IMR-90 (cell line): ENCODE measurements around the gene NKAP. TPM values are rescaled to one million over a fixed set of nuclear protein-coding genes. Genes with fewer than 3 reads are reported as not detected.

Experiments
- ATAC-seq: fragments of 200-7000 bp; cut with Tn5 transposase; 2 replicates; pipeline ENCODE4 v1.9.1; 2020; ENCODE audit warnings: low read depth, mild to moderate bottlenecking, moderate library complexity
- BruUV-seq: library from RNA; stranded (reverse); fragments of 400-500 nt; replicated peaks from 2 replicates; lab custom pipeline; 2021; lab: Mats Ljungman, UMichigan
- CTCF ChIA-PET: fragments of 300-600 bp; formaldehyde crosslinking; extraction: SDS; loops from one replicate; lab custom pipeline; 2021; ENCODE audit warnings: antibody characterized with exemption; lab: Yijun Ruan, JAX
- POLR2A ChIA-PET: fragments of 300-600 bp; sonication (Branson Sonifier 250); formaldehyde crosslinking; loops from one replicate; lab custom pipeline; 2022; ENCODE audit warnings: antibody characterized with exemption; ENCODE audit not compliant: unreplicated experiment; lab: Charles Lee
- DNase-seq: peaks from one replicate; pipeline ENCODE4 v3.0.0; 2013
- H2AFZ ChIP-seq: replicated peaks from 2 replicates; pipeline ENCODE3; 2013; ENCODE audit warnings: low read length, mild to moderate bottlenecking; ENCODE audit not compliant: poor library complexity
- H2AK5ac ChIP-seq: 2 replicates; pipeline ENCODE4 v1.6.1; 2013; ENCODE audit warnings: low read depth, low read length, inconsistent platforms
- H2AK9ac ChIP-seq: replicated peaks from 2 replicates; pipeline ENCODE3; 2013; ENCODE audit warnings: mild to moderate bottlenecking, low read depth, low read length, moderate library complexity; ENCODE audit not compliant: poor library complexity
- H2BK120ac ChIP-seq: 2 replicates; pipeline ENCODE4 v1.6.1; 2013; ENCODE audit warnings: low read depth, low read length, inconsistent platforms
- H2BK15ac ChIP-seq: 3 replicates; pipeline ENCODE4 v1.6.1; 2013; ENCODE audit warnings: low read depth, low read length, inconsistent platforms
- H2BK20ac ChIP-seq: 2 replicates; pipeline ENCODE4 v1.6.1; 2013; ENCODE audit warnings: low read depth, mild to moderate bottlenecking, inconsistent platforms, low read length, moderate library complexity
- H2BK5ac ChIP-seq: 2 replicates; pipeline ENCODE4 v1.6.1; 2013; ENCODE audit warnings: mild to moderate bottlenecking, low read depth, low read length, inconsistent platforms; ENCODE audit not compliant: poor library complexity, severe bottlenecking
- H3K14ac ChIP-seq: replicated peaks from 2 replicates; pipeline ENCODE4 v1.6.1; 2013; ENCODE audit warnings: low read depth, low read length, inconsistent platforms
- H3K18ac ChIP-seq: 2 replicates; pipeline ENCODE4 v1.6.1; 2013; ENCODE audit warnings: low read depth, low read length, control low read depth
- H3K23ac ChIP-seq: 2 replicates; pipeline ENCODE4 v1.6.1; 2013; ENCODE audit warnings: low read depth, low read length, inconsistent platforms
- H3K27ac ChIP-seq: 2 replicates; pipeline ENCODE4 v1.5.1; 2013; ENCODE audit warnings: mild to moderate bottlenecking, control low read depth, low read length; ENCODE audit not compliant: insufficient read depth
- H3K27me3 ChIP-seq: 2 replicates; pipeline ENCODE4 v1.6.1; 2013; ENCODE audit warnings: low read length; ENCODE audit not compliant: control insufficient read depth, insufficient read depth
- H3K36me3 ChIP-seq: 2 replicates; pipeline ENCODE4 v1.6.1; 2013; ENCODE audit warnings: low read length, mixed read lengths; ENCODE audit not compliant: control insufficient read depth, insufficient read depth
- H3K4ac ChIP-seq: 2 replicates; pipeline ENCODE4 v1.6.1; 2013; ENCODE audit warnings: low read depth, low read length, inconsistent platforms
- H3K4me1 ChIP-seq: 2 replicates; pipeline ENCODE4 v1.6.1; 2013; ENCODE audit warnings: low read length, mixed read lengths; ENCODE audit not compliant: control insufficient read depth, insufficient read depth
- H3K4me2 ChIP-seq: 2 replicates; pipeline ENCODE4 v1.6.1; 2013; ENCODE audit warnings: low read depth, mild to moderate bottlenecking, control low read depth, low read length, moderate library complexity
- H3K4me3 ChIP-seq: 2 replicates; pipeline ENCODE4 v1.5.1; 2013; ENCODE audit warnings: low read depth, mild to moderate bottlenecking, control low read depth, low read length, moderate library complexity; ENCODE audit not compliant: insufficient read depth
- H3K56ac ChIP-seq: 2 replicates; pipeline ENCODE4 v1.6.1; 2013; ENCODE audit warnings: low read length, inconsistent platforms; ENCODE audit not compliant: insufficient read depth; ENCODE audit errors: extremely low read depth
- H3K79me1 ChIP-seq, 2 experiments: 2 replicates each; pipeline ENCODE4 v1.6.1; 2013; ENCODE audit warnings: low read length in 2 of 2, inconsistent platforms in 1 of 2, low read depth in 1 of 2
- H3K9ac ChIP-seq: 2 replicates; pipeline ENCODE4 v1.6.1; 2013; ENCODE audit warnings: low read depth, low read length, control low read depth
- H3K9me1 ChIP-seq: 2 replicates; pipeline ENCODE4 v1.6.1; 2013; ENCODE audit warnings: low read length, inconsistent platforms; ENCODE audit not compliant: insufficient read depth
- H3K9me3 ChIP-seq: 2 replicates; pipeline ENCODE4 v1.6.1; 2013; ENCODE audit warnings: low read length; ENCODE audit not compliant: control insufficient read depth, insufficient read depth
- H4K20me1 ChIP-seq: 2 replicates; pipeline ENCODE4 v1.6.1; 2013; ENCODE audit warnings: low read length, inconsistent platforms; ENCODE audit not compliant: insufficient read depth
- H4K5ac ChIP-seq: 2 replicates; pipeline ENCODE4 v1.6.1; 2013; ENCODE audit warnings: mild to moderate bottlenecking, low read depth, low read length, control low read depth
- H4K8ac ChIP-seq, 2 experiments: 2 replicates each; pipeline ENCODE4 v1.6.1; 2013; ENCODE audit warnings: low read depth in 2 of 2, low read length in 2 of 2, control low read depth in 1 of 2, inconsistent platforms in 1 of 2
- H4K91ac ChIP-seq: 2 replicates; pipeline ENCODE4 v1.6.1; 2013; ENCODE audit warnings: low read depth, low read length, inconsistent platforms; ENCODE audit not compliant: insufficient read depth
- CEBPB ChIP-seq: IDR thresholded peaks from 2 replicates; pipeline ENCODE4 v1.6.1; 2012; ENCODE audit warnings: low read depth, low read length, improper control_type of control experiment
- MAZ ChIP-seq: IDR thresholded peaks from 2 replicates; pipeline ENCODE4 v1.6.1; 2012; ENCODE audit warnings: low read depth, mild to moderate bottlenecking, low read length, improper control_type of control experiment, moderate library complexity, borderline replicate concordance
- MXI1 ChIP-seq: IDR thresholded peaks from 2 replicates; pipeline ENCODE4 v1.6.1; 2012; ENCODE audit warnings: low read depth, mild to moderate bottlenecking, low read length, moderate library complexity, borderline replicate concordance
- NFE2L2 ChIP-seq: fragments of 150-350 bp; IDR thresholded peaks from 2 replicates; pipeline ENCODE4 v1.6.1; 2016; ENCODE audit warnings: low read depth, mild to moderate bottlenecking, low read length
- POLR2A ChIP-seq: IDR thresholded peaks from 2 replicates; pipeline ENCODE4 v1.6.1; 2012; ENCODE audit warnings: mild to moderate bottlenecking, low read depth, low read length
- RCOR1 ChIP-seq: IDR thresholded peaks from 2 replicates; pipeline ENCODE4 v1.6.1; 2012; ENCODE audit warnings: mild to moderate bottlenecking, low read length, improper control_type of control experiment; ENCODE audit not compliant: insufficient replicate concordance
- RFX5 ChIP-seq: IDR thresholded peaks from 2 replicates; pipeline ENCODE4 v1.8.0; 2012; ENCODE audit warnings: low read depth, mild to moderate bottlenecking, low read length, moderate library complexity
- SMC3 ChIP-seq: fragments of 150-350 bp; IDR thresholded peaks from 2 replicates; pipeline ENCODE4 v1.6.1; 2016; ENCODE audit warnings: low read depth, mild to moderate bottlenecking, antibody characterized with exemption, low read length, moderate library complexity
- WGBS, 2 experiments: methylation state at CpG; one replicate each; pipeline versions ENCODE4 v1.1.5 to v1.1.7; 2013; ENCODE audit warnings: missing lambda C conversion rate in 2 of 2; ENCODE audit not compliant: insufficient read length in 1 of 2; ENCODE audit errors: extremely low coverage in 2 of 2; 5-methylcytosine and 5-hydroxymethylcytosine counted together
- dilution Hi-C: fragments of 300-500 bp; cut with HindIII; formaldehyde crosslinking; loops from one replicate; pipeline ENCODE4 v1.14.3; 2018; ENCODE audit warnings: low sequenced_read_pairs; ENCODE audit not compliant: unreplicated experiment
- in situ Hi-C: fragments of 300-500 bp; cut with MboI; formaldehyde crosslinking; loops from 3 replicates; pipeline ENCODE4 v1.14.3; 2019; ENCODE audit warnings: low sequenced_read_pairs, inconsistent platforms, mixed read lengths
- intact Hi-C: fragments of 100-400 bp; cut with micrococcal nuclease; formaldehyde crosslinking; loops from 2 replicates; pipeline ENCODE4 v1.10.0; 2022
- polyA plus RNA-seq, 3 experiments: library from polyadenylated mRNA; depleted of rRNA; stranded (reverse); fragments of >200 nt; gene quantifications; 2 replicates each; pipeline ENCODE4 v1.2.3, GENCODE V29; 2012; ENCODE audit warnings: low replicate concordance in 1 of 3
- total RNA-seq: library from RNA; depleted of rRNA; stranded (reverse); fragments of >200 nt; gene quantifications from 2 replicates; pipeline ENCODE4 v1.2.3, GENCODE V29; 2012
- TF ChIP-seq, protein P1 (sequence below): conservative IDR thresholded peaks from 2 replicates; pipeline ENCODE4 v1.5.1; 2012; ENCODE audit warnings: mild to moderate bottlenecking, low read depth, low read length, improper control_type of control experiment

The NKAP gene
- total and polyA plus RNA-seq, 2 of the 4 experiments (the other 2 are of a cell fraction): 1.3 to 2.7 TPM

DNA sequence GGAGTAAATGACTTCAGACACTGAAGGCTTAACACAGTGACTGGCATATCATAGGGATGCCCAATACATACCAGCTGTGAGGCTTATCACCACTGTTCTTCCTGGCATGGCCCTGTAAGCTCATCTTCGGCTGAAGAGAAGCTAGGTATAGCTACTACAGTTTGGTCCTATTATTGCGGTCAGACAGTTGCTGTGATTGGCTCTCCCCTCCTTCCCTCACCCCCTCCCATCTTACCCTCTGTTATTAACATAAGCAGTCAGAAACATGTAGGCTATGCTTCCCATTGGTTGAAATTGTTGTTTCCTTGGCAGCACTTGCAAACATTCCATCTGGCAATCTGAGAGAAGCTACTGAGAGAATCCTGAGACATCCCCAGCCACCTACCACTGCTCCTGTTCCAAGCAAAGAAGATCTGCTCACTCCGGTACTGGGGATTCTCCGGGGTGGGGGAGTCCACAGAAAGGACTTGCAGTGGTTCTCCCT, 47.7 kb downstream of the NKAP start, which contains the start of gene AKAP14:
AKAP14 (plus strand) TSS at position 51 of the 484 bp plus-strand sequence. CDS start 7,331 bp downstream, outside the sequence.
- Histone ChIP-seq H3K27me3 (no peaks in the 10 kb centered on the region), H2AK9ac (no peak within 1 kb of the TSS), H3K36me3 (no peaks in the 10 kb centered on the region), H3K4ac (no peak within 1 kb of the TSS), H3K23ac (no peak within 1 kb of the TSS), H4K5ac (no peak within 1 kb of the TSS), H3K4me1 (no peaks in the 10 kb centered on the region), H3K9ac (no peak within 1 kb of the TSS), H4K8ac (no peak within 1 kb of the TSS), H2BK15ac (no peak within 1 kb of the TSS), H3K79me1 (no peaks in the 10 kb centered on the region), H3K4me3 (no peak within 1 kb of the TSS), H3K27ac (no peak within 1 kb of the TSS), H3K56ac (no peak within 1 kb of the TSS), H3K4me2 (no peak within 1 kb of the TSS), H4K20me1 (no peaks in the 10 kb centered on the region), H4K91ac (no peak within 1 kb of the TSS), H2AK5ac (no peak within 1 kb of the TSS), H3K18ac (no peak within 1 kb of the TSS), H2BK5ac (no peak within 1 kb of the TSS), H2BK20ac (no peak within 1 kb of the TSS), H3K14ac (no peak within 1 kb of the TSS), H2BK120ac (no peak within 1 kb of the TSS), H2AFZ (no peak within 1 kb of the TSS), H3K9me3 (no peaks in the 10 kb centered on the region), H3K9me1 (no peaks in the 10 kb centered on the region)
- TF ChIP-seq POLR2A (no peak), MXI1 (no peak), CEBPB (no peak), RFX5 (no peak), SMC3 (no peak), NFE2L2 (no peak), MAZ (no peak), RCOR1 (no peak)
- TF ChIP-seq, protein P1, sequence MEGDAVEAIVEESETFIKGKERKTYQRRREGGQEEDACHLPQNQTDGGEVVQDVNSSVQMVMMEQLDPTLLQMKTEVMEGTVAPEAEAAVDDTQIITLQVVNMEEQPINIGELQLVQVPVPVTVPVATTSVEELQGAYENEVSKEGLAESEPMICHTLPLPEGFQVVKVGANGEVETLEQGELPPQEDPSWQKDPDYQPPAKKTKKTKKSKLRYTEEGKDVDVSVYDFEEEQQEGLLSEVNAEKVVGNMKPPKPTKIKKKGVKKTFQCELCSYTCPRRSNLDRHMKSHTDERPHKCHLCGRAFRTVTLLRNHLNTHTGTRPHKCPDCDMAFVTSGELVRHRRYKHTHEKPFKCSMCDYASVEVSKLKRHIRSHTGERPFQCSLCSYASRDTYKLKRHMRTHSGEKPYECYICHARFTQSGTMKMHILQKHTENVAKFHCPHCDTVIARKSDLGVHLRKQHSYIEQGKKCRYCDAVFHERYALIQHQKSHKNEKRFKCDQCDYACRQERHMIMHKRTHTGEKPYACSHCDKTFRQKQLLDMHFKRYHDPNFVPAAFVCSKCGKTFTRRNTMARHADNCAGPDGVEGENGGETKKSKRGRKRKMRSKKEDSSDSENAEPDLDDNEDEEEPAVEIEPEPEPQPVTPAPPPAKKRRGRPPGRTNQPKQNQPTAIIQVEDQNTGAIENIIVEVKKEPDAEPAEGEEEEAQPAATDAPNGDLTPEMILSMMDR: no peak
- ChIA-PET POLR2A (no interaction called here), CTCF (no interaction called here)
- intact Hi-C loops (no loop called here), dilution Hi-C loops (no loop called here), in situ Hi-C loops (no loop called here)
- WGBS, 2 experiments: no CpG with 5 or more reads among the region's 4 CpGs
- ATAC-seq (peak; percentile 48), DNase-seq (peak; percentile 10)
- no TSS peak for BruUV-seq
